Bronchus fibroblast of lung (primary cell): ENCODE data around the gene OGG1. TPM values are rescaled to one million over a fixed set of nuclear protein-coding genes. Genes with fewer than 3 reads are reported as not detected.

Experiments
- total RNA-seq: library from RNA; depleted of rRNA; stranded (reverse); fragments of >200 nt; gene quantifications from 2 replicates; pipeline ENCODE4 v1.2.3, GENCODE V29; 2015

OGG1 gene
- 32.8 and 36.0 TPM in 2 replicates for total RNA-seq

GRCh38 chr3:9749645-9750555, at the start of gene OGG1:
Gene OGG1, plus strand, starts transcription at chr3:9749952. Its CDS starts 335 bp downstream, at chr3:9750287.

GRCh38 chr3:9703736-9704346, 45.9 kb upstream of the OGG1 start, which contains the start of gene CPNE9:
Gene CPNE9, plus strand, starts transcription at chr3:9703833. Its CDS starts 164 bp downstream, at chr3:9703997.

GRCh38 chr3:9731206-9732079, 18.3 kb upstream of the OGG1 start, which contains the start of gene BRPF1:
Gene BRPF1, plus strand, starts transcription at chr3:9731735. Its CDS starts 2,406 bp downstream, at chr3:9734141.

GRCh38 chr3:9769426-9770275, 19.9 kb downstream of the OGG1 start, which contains the start of gene CAMK1:
Gene CAMK1, minus strand, starts transcription at chr3:9769947. Its CDS starts 2,198 bp downstream, at chr3:9767749.

GRCh38 chr3:9792405-9793160, 42.8 kb downstream of the OGG1 start, which contains the start of the genes ARPC4 and TADA3:
Gene ARPC4, plus strand, starts transcription at chr3:9793082. Its CDS starts 40 bp downstream, at chr3:9793122.
Gene TADA3, minus strand, starts transcription at chr3:9792473. Its CDS starts 1,007 bp downstream, at chr3:9791466.

Other genes starting within 250 kb of the OGG1 start
- gene LHFPL4, start 196.1 kb upstream of the OGG1 start, total RNA-seq = not detected in 2 replicates
- 29.3 and 29.4 TPM in 2 replicates for gene MTMR14, start 100.4 kb upstream of the OGG1 start, total RNA-seq
- gene CPNE9, start 46.1 kb upstream of the OGG1 start, total RNA-seq = under 0.01 and 0.17 TPM in 2 replicates
- 11.4 and 12.9 TPM in 2 replicates for gene BRPF1, start 18.2 kb upstream of the OGG1 start, total RNA-seq
- 41.5 and 45.3 TPM in 2 replicates for gene CAMK1, start 20.0 kb downstream of the OGG1 start, total RNA-seq
- 81.9 and 89.2 TPM in 2 replicates for gene TADA3, start 42.5 kb downstream of the OGG1 start, total RNA-seq
- 195 and 196 TPM in 2 replicates for gene ARPC4, start 43.1 kb downstream of the OGG1 start, total RNA-seq
- 8.3 and 8.7 TPM in 2 replicates for gene TTLL3, start 60.3 kb downstream of the OGG1 start, total RNA-seq
- gene RPUSD3, start 94.1 kb downstream of the OGG1 start, total RNA-seq = 51.3 and 56.5 TPM in 2 replicates
- gene CIDEC, start 130.3 kb downstream of the OGG1 start, total RNA-seq = 0.15 and 0.17 TPM in 2 replicates
- 45.2 and 54.7 TPM in 2 replicates for gene JAGN1, start 140.7 kb downstream of the OGG1 start, total RNA-seq
- gene IL17RE, start 152.9 kb downstream of the OGG1 start, total RNA-seq = 3.9 and 6.6 TPM in 2 replicates
- gene IL17RC, start 167.1 kb downstream of the OGG1 start, total RNA-seq = 40.0 and 44.6 TPM in 2 replicates
- gene CRELD1, start 183.9 kb downstream of the OGG1 start, total RNA-seq = 12.8 and 14.5 TPM in 2 replicates
- gene PRRT3, start 202.5 kb downstream of the OGG1 start, total RNA-seq = 1.8 and 3.2 TPM in 2 replicates
- gene EMC3, start 236.9 kb downstream of the OGG1 start, total RNA-seq = 23.7 and 35.4 TPM in 2 replicates